MM.1S (cell line): Measurements from ENCODE around the gene FPGS.

Source experiments
- EZH2 ChIP-seq: fragments of 300-600 bp; sonication (generic); optimal IDR thresholded peaks from 2 replicates; pipeline ENCODE3; 2017; ENCODE audit warnings: low read depth, mild to moderate bottlenecking, antibody characterized with exemption, low read length, mixed read lengths
- TF ChIP-seq, protein P1 (sequence below): fragments of 300-600 bp; sonication (generic); IDR thresholded peaks from 2 replicates; pipeline ENCODE4 v1.5.1; 2016; ENCODE audit warnings: antibody characterized with exemption, low read length, mixed read lengths

- TF ChIP-seq, protein P1, sequence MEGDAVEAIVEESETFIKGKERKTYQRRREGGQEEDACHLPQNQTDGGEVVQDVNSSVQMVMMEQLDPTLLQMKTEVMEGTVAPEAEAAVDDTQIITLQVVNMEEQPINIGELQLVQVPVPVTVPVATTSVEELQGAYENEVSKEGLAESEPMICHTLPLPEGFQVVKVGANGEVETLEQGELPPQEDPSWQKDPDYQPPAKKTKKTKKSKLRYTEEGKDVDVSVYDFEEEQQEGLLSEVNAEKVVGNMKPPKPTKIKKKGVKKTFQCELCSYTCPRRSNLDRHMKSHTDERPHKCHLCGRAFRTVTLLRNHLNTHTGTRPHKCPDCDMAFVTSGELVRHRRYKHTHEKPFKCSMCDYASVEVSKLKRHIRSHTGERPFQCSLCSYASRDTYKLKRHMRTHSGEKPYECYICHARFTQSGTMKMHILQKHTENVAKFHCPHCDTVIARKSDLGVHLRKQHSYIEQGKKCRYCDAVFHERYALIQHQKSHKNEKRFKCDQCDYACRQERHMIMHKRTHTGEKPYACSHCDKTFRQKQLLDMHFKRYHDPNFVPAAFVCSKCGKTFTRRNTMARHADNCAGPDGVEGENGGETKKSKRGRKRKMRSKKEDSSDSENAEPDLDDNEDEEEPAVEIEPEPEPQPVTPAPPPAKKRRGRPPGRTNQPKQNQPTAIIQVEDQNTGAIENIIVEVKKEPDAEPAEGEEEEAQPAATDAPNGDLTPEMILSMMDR = no peak
- no peak for TF ChIP-seq EZH2
These were observed 48.3 kb upstream of the FPGS start for GRCh38 chr9:127754099-127755060.
